T-helper 2 cell treated with Interferon-gamma antibody and Interleukin-4, amounts not matched to agents 100 ng/mL and 5 ng/mL, for 36 hours (primary cell): ENCODE results near the gene PRICKLE1. TPM values are rescaled to one million over a fixed set of nuclear protein-coding genes. Genes with fewer than 3 reads are reported as not detected.
"Not testable (repeated sequence)": the region's sequence is repeated elsewhere in the genome, so short reads cannot be mapped to it uniquely, and the experiment has no call there.

Source experiments
- intact Hi-C: fragments of 100-400 bp; cut with micrococcal nuclease; formaldehyde crosslinking; loops from one replicate; pipeline ENCODE4 v1.15.1; 2023
- total RNA-seq: library from RNA; stranded (reverse); gene quantifications from 2 replicates; pipeline ENCODE4 v1.2.3, GENCODE V29; 2022

PRICKLE1 gene
- total RNA-seq, 1 donor from 2014 or later: 0.61 TPM

DNA sequence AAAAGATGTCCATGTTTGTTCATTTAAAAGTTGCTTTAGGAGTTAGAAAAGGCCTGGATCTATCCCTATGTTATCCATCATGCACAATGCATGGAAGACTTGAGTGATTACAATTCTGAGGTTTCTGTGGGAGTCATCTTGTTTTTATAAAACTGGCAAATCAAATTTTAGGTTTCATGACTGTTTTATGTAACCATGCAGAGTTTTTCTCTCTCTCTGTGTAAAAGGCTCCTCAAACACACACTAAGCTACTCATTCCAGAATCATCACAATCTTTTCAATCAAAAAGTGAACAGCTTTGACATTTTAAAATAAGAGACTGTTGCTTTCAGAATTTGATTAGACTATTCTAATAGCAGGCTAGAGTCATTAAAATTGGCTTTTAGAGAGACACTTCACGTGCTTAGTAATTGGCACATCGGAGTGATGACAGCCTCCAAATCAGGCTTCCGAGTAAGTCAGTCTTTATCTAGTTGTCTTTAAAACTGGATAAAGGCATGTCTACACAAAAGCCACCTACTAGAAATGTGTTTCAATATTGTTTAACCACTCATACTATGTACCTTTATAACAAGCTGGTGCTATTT lies 31.9 kb downstream of the PRICKLE1 start:
- intact Hi-C loops: no loop called here

DNA sequence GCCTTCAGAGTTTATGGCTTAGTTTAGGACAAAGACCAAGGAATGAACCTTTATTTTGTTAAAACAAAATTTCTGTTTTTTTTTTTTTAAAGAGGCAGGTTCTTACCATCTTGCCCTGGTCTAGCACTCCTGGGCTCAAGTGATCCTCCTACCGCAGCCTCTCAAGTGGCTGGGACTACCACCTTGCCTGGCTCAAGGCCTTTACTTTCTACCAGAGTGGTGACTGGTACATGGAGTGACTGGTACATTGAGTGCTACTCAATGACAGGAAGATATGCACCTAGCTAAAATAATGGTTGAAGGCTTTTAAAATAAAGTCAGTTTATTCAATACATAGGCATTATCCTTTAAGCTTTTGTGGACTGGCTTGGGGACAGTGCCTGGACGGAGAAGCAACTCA lies 32.6 kb downstream of the PRICKLE1 start:
- intact Hi-C loops: no loop called here

DNA sequence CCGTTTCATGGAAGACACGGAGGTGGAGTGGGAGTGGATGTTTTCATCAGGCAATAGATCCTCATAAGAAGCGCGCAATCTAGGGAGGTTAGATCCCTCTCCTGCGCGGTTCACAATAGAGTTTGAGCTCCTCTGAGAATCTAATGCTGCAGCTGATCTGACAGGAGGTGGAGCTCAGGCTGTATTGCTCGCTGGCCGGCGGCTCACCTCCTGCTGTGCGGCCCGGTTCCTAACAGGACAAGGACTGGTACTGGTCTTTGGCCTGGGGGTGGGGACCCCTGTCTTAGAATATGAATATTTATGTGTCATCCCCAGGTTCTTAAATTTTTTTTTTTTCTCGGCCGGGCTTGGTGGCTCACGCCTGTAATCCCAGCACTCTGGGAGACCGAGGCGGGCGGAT lies 36.7 kb downstream of the PRICKLE1 start:
- intact Hi-C loops: no loop called here

DNA sequence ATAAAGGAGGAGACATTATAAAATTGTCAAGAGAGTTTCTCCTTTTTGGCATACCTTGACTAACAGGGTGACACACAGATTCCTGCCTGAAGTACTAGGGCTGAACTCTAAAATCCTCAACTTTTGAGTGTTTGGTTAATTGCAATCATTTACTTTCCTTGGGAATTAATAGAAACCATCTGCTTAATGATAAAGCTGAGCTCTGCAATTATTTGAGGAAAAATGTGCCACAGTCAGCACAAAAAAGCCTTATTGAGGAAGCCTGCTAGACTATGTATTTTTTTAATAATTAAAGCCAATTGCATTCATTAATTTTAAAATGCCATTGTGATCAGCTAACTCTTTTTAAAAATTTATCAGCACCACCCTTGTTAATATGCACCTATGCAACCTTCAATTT lies 38.7 kb downstream of the PRICKLE1 start:
- intact Hi-C loops: no loop called here

DNA sequence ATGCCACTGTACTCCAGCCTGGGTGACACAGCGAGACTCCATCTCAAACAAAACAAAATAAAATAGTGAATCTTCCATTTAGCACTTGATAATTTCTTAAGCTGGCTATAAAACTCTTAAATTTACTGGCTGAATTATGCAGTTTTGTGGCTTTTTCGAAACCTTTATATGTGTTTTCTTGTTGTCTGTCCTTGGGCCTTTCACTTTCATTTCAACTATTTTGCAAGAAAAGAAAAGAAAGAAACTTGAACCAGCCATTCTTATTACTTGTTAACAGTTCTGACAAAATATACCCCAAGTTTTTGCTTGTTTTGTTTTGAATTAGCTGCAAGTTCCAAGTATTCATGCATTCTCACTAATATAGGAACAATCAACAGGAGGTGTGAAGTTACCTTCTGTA lies 42.8 kb downstream of the PRICKLE1 start:
- intact Hi-C loops: no loop called here

DNA sequence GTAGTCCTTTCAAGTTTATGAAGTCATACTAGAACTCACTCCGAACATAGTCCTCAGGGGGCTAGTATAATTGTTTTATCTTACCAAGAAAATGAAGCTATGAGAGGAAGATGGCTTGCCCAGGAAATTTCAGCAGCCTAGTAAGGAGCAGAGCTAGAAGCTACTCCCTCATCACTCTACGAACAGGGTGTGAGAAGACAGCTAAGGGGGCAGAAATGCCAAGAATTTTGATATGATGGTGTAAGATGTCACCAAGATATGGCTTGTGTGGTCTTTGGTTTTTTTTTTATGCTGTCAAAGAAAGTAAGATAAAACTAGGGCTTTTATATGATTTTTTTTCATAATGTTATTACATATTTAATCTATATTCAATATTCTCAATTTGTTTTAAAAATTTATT lies 47.6 kb downstream of the PRICKLE1 start:
- intact Hi-C loops: no loop called here

DNA sequence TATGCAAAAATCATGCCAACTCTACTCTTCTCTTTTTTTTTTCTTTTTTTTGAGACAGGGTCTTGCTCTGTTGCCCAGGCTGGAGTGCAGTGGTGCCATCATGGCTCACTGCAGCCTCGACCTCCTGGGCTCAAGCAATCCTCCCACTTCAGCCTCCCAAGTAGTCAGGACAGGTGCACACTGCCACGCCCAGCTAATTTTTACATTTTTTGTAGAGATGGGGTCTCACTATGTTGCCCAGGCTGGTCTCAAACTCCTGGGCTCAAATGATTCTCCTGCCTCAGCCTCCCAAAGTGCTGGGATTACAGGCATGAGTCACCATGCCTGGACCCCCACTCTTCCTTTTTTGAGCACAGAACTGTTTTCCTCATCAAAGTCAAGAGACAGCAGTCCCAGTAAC lies 48.2 kb downstream of the PRICKLE1 start:
- intact Hi-C loops: not testable (repeated sequence)

DNA sequence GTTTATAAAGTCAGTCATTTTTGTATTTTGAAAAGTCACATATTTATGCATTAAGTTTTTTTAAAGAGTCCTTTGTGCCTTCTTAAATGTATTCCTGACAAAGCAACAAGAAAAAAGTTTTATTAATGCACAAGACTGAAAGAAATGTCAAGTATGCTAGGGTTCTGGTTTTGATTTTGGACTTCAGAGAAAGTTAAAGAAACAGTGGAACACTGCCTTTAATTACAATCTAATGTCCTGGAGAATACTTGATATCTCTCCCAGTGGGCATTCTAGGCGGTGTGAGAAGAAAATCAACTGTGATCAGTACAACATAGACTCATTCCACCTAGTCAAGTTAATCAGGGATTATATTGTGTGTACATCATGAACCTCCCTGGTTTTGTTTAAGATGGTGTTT lies 49.9 kb downstream of the PRICKLE1 start:
- intact Hi-C loops: no loop called here

DNA sequence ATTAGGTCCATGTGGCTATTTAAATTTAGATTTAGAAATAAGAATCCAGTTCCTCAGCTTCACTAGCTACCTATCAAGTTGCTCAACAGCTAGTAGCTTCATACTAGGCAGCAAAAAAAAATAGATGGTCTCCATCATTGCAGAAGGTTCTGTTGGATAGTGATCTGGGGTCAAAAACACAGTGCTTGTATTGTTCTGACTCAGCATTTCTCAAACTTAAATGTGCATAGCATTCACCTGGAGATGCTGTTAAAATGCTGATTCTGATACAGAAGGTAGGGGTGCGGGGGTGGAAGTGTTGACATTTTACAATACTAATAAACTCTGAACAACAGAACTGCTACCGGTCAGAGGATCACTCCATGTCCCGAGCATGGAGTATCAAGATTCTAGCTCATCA lies 51.3 kb downstream of the PRICKLE1 start:
- intact Hi-C loops: no loop called here

DNA sequence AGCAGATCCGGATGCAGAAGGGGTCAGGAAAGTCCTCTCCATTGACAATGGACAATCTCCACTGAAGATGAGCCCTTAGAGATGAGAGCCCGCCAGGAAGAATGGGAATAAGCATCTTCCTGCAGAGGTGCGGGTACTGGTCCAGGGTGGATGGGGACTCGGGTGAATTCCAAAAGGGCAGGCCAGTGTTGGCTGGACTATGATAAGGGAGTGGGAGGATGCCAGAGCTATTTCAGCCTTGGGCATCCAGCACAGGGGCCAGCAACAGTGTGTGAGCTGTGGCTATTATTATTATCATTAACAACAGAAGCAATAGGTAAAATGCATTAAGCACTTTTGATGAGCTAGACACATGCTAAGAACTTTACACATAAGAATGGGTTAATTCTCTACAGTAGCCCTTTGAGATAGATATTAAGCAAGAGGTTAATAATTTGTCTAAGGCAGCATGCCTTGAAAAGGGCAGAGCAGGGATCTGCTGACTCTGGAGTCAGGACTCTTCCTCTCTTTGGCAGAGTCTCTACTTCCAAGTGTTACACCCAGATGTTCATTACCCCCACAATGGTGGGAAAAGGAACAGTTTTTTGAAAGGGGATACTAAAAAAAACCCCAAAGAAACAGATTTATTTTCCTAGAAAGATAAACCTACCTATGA lies 55.2 kb downstream of the PRICKLE1 start:
- intact Hi-C loops: no loop called here

DNA sequence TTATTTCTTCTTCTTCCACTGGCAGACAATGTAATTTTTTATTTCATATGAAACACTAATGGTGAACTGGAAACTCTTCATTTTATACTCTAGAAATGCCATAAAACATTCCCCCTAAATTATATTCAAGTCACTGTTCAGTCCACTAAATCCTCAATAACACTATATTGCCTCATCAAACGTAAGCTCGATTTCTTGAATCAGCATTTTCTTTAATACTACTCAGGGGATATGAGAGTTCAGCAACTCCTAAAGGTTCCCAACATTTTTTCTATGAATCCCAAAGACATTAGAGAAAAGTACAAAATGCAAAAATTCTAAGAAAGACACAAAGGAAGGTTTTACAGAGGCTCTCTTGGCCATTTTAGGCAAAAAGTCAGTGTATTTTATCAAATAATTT lies 59.3 kb downstream of the PRICKLE1 start:
- intact Hi-C loops: no loop called here

DNA sequence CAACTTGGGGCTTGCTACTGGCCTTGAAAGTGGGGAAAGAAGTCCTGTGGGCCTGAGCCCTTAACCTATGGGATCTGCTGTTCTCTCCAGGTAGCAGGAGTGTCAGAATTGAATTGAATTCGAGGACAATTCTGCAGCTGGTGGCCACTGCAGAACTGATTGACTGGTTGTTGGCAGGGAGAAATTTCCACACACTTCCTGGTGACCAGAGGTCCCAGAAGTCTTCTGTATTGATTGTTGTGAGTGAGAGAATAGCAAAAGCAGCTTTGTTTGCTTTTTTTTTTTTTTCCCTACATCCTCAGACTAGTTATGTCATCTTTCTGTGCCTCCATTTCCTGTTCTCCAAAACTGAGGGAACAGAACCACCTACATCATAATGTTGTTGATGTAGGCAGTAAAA lies 64.1 kb downstream of the PRICKLE1 start:
- intact Hi-C loops: no loop called here

DNA sequence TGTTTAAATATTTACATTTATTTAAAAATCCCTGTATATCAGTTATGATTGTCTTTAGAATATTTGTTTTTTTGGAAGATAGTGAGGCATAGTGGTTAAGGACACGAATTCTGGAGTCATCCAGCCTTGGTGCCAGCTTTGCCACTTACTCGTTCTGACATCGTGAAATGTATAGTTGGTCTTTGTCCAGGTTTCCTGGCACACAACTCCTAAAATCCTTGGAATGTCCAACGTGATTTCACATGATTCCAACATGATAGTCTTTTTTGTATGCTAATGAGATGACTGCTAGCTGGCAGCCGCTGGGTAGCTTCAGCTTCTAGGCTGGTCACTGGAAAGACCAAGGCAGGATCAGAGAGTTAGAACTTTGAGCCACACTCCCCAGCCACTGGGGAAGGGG lies 64.8 kb downstream of the PRICKLE1 start:
- intact Hi-C loops: no loop called here

DNA sequence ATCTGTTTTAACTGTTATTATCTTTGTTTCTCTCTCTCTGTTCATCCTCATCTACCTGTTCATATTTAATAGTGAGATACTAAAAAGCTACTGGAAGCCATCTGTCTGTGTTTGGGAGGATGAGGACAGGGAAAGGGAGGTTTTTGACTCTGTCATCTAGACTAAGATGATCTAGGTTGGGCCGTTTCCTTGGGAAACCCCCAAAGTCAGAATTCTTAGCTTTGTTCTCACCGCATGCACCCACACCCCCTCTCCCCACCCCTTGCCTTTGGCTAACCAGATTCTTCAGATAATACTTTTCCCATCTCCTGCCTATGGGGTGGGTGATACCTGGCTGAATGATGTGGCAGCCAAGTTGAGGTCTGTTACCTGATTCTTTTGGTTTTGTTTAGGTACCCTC lies 73.0 kb downstream of the PRICKLE1 start:
- intact Hi-C loops: no loop called here

DNA sequence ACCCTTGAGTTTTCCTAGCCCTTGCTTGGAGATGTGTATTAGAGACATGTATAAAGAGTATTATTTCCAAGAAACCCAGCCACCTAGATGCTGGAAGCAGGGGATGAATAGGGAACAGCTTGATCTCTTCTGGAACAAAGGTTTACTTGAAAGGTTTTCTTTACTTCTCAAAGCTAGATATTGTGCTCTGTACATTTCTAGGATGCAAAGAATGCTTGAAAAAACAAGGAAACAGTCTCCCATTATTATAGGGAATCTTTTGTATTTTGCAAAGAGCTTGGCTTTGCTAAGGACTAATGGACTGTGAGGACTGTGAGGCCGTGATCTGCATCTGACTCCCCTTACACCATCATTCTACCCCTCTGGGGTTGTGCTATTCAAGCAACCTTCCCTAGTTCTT lies 77.9 kb downstream of the PRICKLE1 start:
- intact Hi-C loops: no loop called here

DNA sequence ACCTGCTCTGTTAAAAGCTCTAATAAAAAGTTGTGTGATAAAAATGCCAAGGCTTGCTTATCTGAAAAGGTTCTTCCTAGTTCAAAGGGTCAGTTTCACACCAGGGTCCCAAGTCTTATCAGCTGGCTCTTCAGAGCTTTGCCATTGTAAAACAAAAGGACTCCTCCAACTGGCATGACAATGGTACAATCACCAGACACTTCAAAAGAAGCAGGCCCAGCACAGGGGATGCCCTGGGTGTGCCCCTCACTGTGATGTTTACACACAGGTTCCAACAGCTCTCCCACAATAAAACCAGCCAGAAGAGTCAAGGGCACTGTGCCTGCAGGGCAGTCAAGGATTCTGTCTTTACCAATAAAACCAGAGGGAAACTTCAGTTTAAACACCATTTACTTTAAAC lies 78.7 kb downstream of the PRICKLE1 start:
- intact Hi-C loops: no loop called here

DNA sequence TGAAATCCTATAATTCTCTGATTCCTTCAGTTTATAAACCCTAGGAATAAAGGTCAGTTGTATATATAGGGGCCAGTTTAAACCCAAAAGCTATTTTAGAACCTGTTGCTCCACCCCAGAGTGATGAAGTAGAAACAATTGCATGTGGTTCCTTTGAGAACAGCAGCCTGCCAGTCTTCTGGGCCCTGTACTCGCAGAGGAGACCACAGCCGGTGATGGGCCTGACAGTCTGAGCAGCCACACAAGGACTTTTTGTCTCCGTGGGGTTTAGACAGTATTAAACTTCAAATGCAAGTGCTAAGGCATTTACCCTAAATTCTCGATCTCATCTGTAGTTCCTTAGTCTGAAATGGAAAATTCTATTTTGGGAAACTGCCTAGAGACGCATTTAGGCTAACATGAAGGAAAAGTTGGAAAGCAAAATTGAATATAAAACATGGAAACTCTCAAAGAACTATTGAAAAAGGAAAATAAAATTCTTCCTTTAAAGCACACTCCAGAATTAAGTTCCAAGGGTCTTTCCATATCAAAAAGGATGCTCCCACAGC lies 80.6 kb downstream of the PRICKLE1 start:
- intact Hi-C loops: no loop called here

DNA sequence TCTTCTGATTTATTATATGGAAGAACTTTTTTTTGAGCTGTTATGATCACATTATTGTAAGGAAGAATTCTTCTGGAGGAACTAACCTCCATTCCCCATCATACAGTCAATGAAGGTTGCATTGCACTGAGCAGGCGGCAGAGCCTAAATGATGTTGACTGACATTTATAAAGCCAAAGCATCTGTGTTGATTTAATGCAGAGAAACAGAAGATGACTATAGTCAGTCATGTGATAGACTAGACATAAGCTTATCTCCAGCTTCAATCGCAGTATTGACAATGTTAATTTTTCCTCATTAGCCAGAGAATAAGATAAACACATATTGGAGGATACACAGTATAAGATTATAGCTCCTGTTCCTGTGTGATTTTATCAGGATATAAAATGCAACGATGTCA lies 82.0 kb downstream of the PRICKLE1 start:
- intact Hi-C loops: no loop called here

DNA sequence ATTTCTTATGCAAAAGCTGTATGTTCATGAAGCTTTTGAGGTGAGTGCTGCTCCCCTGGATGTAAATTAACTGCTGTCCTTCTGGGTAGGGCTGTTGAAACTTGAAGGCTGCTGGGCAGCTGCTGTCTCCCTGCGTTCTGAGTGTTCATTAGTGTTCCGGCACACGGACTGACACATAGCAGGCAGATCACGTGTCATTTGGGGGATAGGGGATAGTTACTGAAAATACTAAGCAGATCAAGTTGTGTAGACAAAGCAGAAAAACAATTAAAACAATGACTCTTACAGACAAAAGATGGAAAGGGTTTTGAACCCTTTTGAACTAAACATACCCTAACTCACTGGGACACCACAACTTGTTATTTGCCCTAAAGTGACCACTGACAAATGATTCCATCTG lies 82.5 kb downstream of the PRICKLE1 start:
- intact Hi-C loops: no loop called here

DNA sequence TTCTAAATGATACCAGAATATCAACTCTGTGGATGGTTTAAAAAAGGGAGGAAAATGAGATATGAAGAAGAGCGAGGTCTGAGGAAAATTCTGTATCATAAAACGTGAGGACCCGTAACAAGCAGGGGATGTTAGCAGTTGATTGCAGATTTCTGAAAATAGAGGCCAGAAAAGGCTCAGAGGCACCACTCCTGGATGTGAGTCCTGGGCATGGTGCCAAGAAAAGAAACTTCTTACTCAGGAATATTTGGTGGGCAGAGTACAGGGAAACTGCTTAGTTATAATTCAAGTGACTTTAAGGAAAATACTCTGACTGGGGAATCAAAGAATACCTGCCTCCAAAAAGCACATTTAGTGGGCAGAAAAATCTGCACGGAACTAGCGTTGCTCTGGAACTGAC lies 85.5 kb downstream of the PRICKLE1 start:
- intact Hi-C loops: no loop called here

DNA sequence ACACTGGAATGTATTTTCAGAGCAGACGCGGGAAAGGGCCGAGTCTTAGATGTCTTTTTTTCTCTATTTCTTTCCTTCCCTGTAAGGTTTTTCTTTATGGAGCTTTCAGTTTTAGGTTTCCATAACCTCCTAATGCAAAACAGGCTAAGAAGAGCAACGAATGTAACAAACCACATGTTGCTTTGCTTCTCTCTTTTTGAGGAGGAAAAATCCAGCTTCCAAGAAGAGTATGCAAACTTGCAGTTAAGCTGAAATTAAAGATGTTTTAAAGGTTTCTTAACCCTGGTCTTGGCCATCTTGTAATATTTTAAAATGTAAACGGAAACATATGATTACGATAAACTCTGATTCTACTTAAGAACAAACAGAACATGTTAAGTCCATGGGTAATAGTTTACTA lies 86.9 kb downstream of the PRICKLE1 start:
- intact Hi-C loops: no loop called here

DNA sequence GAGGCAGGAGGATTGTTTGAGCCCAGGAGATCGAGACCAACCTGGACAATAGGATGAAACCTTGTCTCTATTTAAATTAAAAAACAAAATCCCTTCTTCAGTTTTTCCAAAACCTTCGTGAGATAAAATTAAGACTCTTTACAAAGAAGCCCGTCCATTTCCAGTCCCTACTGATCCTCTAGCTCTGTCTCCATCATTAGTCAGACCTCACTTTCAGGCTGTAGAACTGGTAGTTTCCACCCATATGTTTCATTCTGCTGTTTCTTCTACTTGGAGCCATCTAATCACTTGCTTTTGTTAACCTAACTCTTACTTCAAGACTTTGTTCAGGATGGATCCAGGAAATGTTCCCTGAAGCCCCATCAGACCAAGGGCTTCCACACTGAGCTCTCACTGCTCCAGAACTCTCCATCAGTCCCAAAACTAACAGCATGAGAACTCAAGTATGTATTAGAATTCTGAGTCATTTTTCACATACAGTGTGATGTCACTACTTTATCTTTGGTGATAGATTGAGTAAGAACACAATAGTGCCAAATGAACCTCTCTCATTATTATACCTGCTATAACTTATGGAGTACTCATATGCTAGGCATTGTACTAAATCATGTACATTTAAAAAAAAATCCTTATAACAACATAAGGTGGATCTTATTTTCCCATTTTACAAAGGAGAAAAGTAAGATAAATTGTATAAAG lies 90.8 kb downstream of the PRICKLE1 start:
- intact Hi-C loops: no loop called here

DNA sequence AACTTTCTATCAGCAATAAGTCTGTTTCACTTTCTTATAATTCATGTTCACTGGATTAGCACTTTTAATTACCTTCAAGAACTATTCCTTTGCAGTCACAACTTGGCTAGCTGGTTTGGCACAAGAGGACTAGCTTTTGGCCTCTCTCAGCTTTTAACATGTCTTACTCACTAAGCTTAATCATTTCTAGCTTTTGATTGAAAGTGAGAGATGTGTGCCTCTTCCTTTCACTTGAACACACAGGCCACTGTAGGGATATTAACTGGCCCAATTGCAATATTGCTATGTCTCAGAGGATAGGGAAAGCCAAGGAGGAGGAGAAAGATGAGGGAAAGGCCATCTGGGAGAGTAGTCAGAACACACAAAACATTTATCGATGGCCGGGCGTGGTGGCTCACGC lies 92.7 kb downstream of the PRICKLE1 start:
- intact Hi-C loops: no loop called here
